PFSK-1 (cell line): Measurements from ENCODE around the gene ABR.

Experiments used
- POLR2AphosphoS5 ChIP-seq: IDR thresholded peaks from 2 replicates; pipeline ENCODE4 v1.6.1; 2012; ENCODE audit warnings: low read depth, mild to moderate bottlenecking, control low read depth, low read length, moderate library complexity
- REST ChIP-seq, 2 experiments: IDR thresholded peaks; 2 replicates each; pipeline versions ENCODE4 v1.6.1 to v1.8.0; 2011 to 2012; ENCODE audit warnings: low read depth in 2 of 2, low read length in 2 of 2, control low read depth in 1 of 2, inconsistent platforms in 1 of 2, mild to moderate bottlenecking in 1 of 2, moderate library complexity in 1 of 2; ENCODE audit not compliant: insufficient read depth in 1 of 2
- SIN3A ChIP-seq: IDR thresholded peaks from 2 replicates; pipeline ENCODE4 v1.6.1; 2012; ENCODE audit warnings: mild to moderate bottlenecking, low read length, moderate library complexity, borderline replicate concordance; ENCODE audit not compliant: insufficient read depth
- TAF1 ChIP-seq: IDR thresholded peaks from 2 replicates; pipeline ENCODE4 v1.6.1; 2012; ENCODE audit warnings: low read length, control low read depth, borderline replicate concordance; ENCODE audit not compliant: insufficient read depth

- no peak for TF ChIP-seq SIN3A
- TF ChIP-seq TAF1, result no peak
- no peak for TF ChIP-seq POLR2AphosphoS5
- TF ChIP-seq REST (IDR thresholded peaks at IDR 0.05; ENCODE audit: insufficient read depth in 1 of 2, low read depth in 2 of 2, low read length in 2 of 2), result no peak
Measured at GRCh38 chr17:1226308-1226707, 46.5 kb upstream of the ABR start.
